Progenitor cell of endocrine pancreas (in vitro differentiated cells): ENCODE measurements around the gene LUC7L. TPM values are rescaled to one million over a fixed set of nuclear protein-coding genes. Genes with fewer than 3 reads are reported as not detected.
"Not testable (repeated sequence)": the region's sequence is repeated elsewhere in the genome, so short reads cannot be mapped to it uniquely, and the experiment has no call there.

Source experiments
- DNase-seq: peaks from one replicate; pipeline ENCODE4 v3.0.0; 2021; ENCODE audit warnings: low spot score; ENCODE audit not compliant: unreplicated experiment
- H3K27ac Mint-ChIP-seq: 2 replicates; pipeline ENCODE4 v1.8.0; 2021; ENCODE audit warnings: mild to moderate bottlenecking, moderate library complexity, mixed read lengths
- H3K27me3 Mint-ChIP-seq: 2 replicates; pipeline ENCODE4 v1.8.0; 2021; ENCODE audit warnings: mixed read lengths
- H3K36me3 Mint-ChIP-seq: 2 replicates; pipeline ENCODE4 v1.8.0; 2022; ENCODE audit warnings: mixed read lengths; ENCODE audit not compliant: insufficient read depth
- H3K4me1 Mint-ChIP-seq: 2 replicates; pipeline ENCODE4 v1.8.0; 2021; ENCODE audit warnings: low read depth, mixed read lengths
- H3K4me3 Mint-ChIP-seq: 2 replicates; pipeline ENCODE4 v1.8.0; 2021; ENCODE audit warnings: low read depth, mild to moderate bottlenecking, moderate library complexity, mixed read lengths
- H3K9me3 Mint-ChIP-seq: 2 replicates; pipeline ENCODE4 v1.8.0; 2021; ENCODE audit warnings: low read depth, mixed read lengths
- CTCF ChIP-seq: fragments of 200-600 bp; sonication (generic); IDR thresholded peaks from one replicate; pipeline ENCODE4 v1.5.0; 2021; ENCODE audit warnings: antibody characterized with exemption, mild to moderate bottlenecking; ENCODE audit not compliant: unreplicated experiment
- total RNA-seq: library from RNA; stranded (reverse); gene quantifications from 2 replicates; pipeline ENCODE4 v1.2.1, GENCODE V29; 2021

Gene LUC7L
- total RNA-seq, 1 donor from 2014 or later: 229 TPM

- peaks cover 22% of the 10 kb centered on the region for H3K36me3 Mint-ChIP-seq
- H3K4me1 Mint-ChIP-seq: no peaks in the 10 kb centered on the region
- TF ChIP-seq CTCF: no peak
- no peaks in the 10 kb centered on the region for H3K27me3 Mint-ChIP-seq
- no peak overlapping the region for H3K27ac Mint-ChIP-seq
- H3K4me3 Mint-ChIP-seq: no peak overlapping the region
- H3K9me3 Mint-ChIP-seq: no peaks in the 10 kb centered on the region
- DNase-seq: no peak
Measured at GRCh38 chr16:220021-220420, 9.2 kb downstream of the LUC7L start.

GRCh38 chr16:212999-213398 is 16.2 kb downstream of the LUC7L start:
- H3K36me3 Mint-ChIP-seq: peaks cover 17% of the 10 kb centered on the region
- H3K9me3 Mint-ChIP-seq: no peaks in the 10 kb centered on the region
- no peak for TF ChIP-seq CTCF
- no peaks in the 10 kb centered on the region for H3K27me3 Mint-ChIP-seq
- no peak for DNase-seq
- peak overlapping the region; percentile 67 for H3K27ac Mint-ChIP-seq
- no peak overlapping the region for H3K4me3 Mint-ChIP-seq
- H3K4me1 Mint-ChIP-seq: no peaks in the 10 kb centered on the region

GRCh38 chr16:211631-212180 is 17.5 kb downstream of the LUC7L start:
- Mint-ChIP-seq H3K36me3 (peaks cover 18% of the 10 kb centered on the region), H3K27ac (peak overlapping the region; percentile 64)
- not testable (repeated sequence) for H3K4me1 Mint-ChIP-seq, H3K4me3 Mint-ChIP-seq, H3K9me3 Mint-ChIP-seq, H3K27me3 Mint-ChIP-seq, DNase-seq

GRCh38 chr16:209359-209758 is 19.9 kb downstream of the LUC7L start:
- DNase-seq, H3K9me3 Mint-ChIP-seq, H3K27ac Mint-ChIP-seq, H3K4me1 Mint-ChIP-seq, H3K27me3 Mint-ChIP-seq, H3K4me3 Mint-ChIP-seq: not testable (repeated sequence)
- H3K36me3 Mint-ChIP-seq: peaks cover 20% of the 10 kb centered on the region

GRCh38 chr16:204046-204445 is 25.2 kb downstream of the LUC7L start:
- H3K36me3 Mint-ChIP-seq: peaks cover 31% of the 10 kb centered on the region
- not testable (repeated sequence) for H3K27ac Mint-ChIP-seq, H3K4me3 Mint-ChIP-seq, H3K27me3 Mint-ChIP-seq, DNase-seq, H3K9me3 Mint-ChIP-seq, H3K4me1 Mint-ChIP-seq

GRCh38 chr16:203246-203645 is 26.0 kb downstream of the LUC7L start:
- Mint-ChIP-seq H3K27ac (no peak overlapping the region), H3K4me3 (no peak overlapping the region), H3K9me3 (no peaks in the 10 kb centered on the region), H3K27me3 (no peaks in the 10 kb centered on the region), H3K36me3 (peaks cover 30% of the 10 kb centered on the region), H3K4me1 (no peaks in the 10 kb centered on the region)
- no peak for DNase-seq
- no peak for TF ChIP-seq CTCF

GRCh38 chr16:200388-200787 is 28.9 kb downstream of the LUC7L start:
- Mint-ChIP-seq H3K4me3 (no peak overlapping the region), H3K9me3 (no peaks in the 10 kb centered on the region), H3K4me1 (no peaks in the 10 kb centered on the region), H3K27ac (no peak overlapping the region), H3K36me3 (peaks cover 21% of the 10 kb centered on the region), H3K27me3 (no peaks in the 10 kb centered on the region)
- no peak for DNase-seq
- TF ChIP-seq CTCF: no peak
